CD4-positive, alpha-beta T cell treated with Interleukin-15 for 1 hour (primary cell): ENCODE measurements around the gene HAUS6.
"Not testable (repeated sequence)": the region's sequence is repeated elsewhere in the genome, so short reads cannot be mapped to it uniquely, and the experiment has no call there.

Source experiments
- DNase-seq: peaks from one replicate; pipeline ENCODE4 v3.0.0-alpha.2; 2020

The HAUS6 gene

DNA sequence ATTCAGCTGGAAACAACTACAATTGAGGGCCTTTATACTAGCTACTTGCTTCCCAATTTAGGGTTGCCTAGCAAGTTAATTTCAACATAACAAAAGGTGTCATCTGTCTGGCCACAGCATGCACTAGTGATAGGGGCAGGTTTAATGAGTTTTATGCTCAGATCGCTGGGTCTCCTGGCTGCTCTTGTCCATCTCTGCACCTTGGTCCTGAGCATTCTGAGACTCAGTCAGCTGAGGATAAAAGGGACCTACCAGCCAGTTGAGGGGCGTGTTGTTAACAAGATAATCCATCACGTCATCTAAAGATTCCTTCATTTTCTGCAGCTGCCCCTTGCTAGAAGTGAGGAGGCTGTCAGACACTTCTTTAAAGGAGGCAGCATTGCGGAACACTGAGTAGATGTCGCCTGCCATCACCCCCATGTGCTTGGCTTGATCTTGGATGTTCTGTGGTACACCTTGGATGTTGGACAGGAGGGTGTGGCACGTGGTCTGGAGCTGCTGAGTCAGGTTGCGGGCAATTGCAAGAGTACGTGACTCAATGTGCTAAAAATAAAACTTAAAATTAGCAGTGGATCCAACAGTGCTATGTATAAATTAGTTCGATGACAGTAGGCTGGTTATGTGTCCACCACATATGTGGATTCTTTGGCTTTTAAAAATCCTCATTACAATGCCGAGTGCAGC, 13.5 kb upstream of the HAUS6 start:
- DNase-seq: no peak

DNA sequence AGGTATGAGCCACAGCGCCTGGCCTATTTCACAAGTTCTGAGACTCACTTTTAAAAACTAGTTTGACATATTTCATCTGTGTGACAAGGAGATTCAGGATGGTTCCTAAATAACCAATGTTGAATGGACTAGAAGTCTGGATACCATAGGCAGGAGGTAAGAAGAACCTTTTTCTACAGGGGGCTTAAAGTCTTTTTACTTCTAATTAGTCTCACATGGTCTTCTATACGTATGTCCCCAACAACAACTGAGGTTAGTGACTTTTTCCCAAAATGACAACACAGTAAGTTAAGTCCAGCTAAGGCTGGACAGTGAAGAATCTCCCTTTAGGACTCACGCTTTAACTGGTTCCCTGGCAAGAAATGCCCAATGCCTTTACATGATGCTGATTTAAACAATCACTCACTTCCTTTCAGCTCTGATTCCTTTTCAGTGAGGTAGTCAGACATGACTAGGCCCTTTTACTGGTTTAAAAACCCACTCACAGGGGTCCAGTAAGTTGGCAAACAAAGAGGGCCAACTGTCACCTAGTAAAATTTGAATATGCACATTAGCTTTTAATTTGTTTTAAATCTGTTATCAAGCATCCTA, 12.1 kb upstream of the HAUS6 start:
- DNase-seq: no peak

DNA sequence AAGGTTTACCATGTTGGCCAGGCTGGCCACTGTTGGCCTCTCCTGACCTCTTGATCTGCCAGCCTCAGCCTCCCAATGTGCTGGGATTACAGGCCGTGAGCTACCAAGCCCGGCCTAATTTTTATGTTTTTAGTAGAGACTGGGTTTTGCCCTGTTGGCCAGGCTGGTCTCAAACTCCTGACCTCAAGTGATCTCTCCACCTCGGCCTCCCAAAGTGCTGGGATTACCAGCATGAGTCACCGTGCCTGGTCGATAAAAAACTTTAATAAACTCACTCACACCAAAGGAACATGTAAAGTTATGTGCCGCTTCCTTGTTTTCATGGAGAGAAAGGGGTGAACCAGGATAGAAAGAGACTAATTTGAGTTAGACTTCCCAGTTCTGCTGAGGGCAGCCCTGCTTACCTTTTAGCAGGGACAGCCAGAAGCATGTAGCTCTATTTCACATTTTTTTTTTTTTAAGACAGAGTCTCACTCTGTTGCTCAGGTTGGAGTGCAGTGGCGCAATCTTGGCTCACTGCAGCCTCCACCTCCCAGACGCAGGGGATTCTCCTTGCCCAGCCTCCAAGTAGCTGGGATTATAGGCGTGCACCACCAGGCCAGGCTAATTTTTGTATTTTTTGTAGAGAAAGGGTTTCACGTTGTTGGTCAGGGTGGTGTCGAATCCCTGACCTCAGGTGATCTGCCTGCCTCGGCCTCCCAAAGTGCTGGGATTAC, 11.4 kb upstream of the HAUS6 start:
- DNase-seq: no peak

DNA sequence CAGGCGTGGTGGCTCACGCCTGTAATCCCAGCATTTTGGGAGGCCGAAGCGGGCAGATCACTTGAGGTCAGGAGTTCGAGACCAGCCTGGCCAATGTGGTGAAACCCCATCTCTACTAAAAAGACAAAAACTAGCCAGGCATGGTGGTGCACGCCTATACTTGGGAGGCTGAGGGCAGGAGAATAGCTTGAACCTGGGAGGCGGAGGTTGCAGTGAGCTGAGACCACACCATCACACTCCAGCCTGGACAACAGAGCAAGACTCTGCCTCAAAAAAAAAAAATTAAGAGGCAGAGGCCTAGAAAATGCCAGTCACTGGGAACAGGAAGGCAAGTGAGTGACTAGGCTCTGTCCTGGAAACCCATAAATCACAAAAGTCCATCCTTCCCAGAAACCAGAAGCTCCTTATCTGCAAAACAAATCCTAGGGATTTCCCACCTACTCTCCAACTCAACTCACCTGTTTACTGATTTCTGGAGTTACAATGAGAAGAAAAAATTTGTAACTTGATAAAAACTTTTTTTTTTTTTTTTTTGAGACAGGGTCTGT, 10.4 kb upstream of the HAUS6 start:
- DNase-seq: not testable (repeated sequence)

DNA sequence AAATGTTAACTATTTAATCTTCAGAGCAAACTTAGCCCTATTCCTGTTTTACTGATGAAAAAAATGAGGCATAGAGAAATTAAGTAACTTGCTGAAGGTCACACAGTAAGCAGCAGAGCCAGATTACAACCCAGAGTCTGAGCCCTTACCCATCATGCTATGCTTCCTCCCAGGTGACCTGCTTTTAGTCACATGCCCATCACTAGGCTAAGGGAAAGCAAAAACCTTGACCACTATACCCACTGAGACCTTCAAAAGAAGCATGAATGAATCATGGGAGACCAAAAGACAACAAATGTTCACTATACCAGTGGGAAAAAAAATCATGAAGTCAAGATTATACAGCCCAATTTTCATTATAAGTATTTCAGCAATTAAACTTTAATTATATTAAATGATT, 5.3 kb upstream of the HAUS6 start:
- DNase-seq: no peak

DNA sequence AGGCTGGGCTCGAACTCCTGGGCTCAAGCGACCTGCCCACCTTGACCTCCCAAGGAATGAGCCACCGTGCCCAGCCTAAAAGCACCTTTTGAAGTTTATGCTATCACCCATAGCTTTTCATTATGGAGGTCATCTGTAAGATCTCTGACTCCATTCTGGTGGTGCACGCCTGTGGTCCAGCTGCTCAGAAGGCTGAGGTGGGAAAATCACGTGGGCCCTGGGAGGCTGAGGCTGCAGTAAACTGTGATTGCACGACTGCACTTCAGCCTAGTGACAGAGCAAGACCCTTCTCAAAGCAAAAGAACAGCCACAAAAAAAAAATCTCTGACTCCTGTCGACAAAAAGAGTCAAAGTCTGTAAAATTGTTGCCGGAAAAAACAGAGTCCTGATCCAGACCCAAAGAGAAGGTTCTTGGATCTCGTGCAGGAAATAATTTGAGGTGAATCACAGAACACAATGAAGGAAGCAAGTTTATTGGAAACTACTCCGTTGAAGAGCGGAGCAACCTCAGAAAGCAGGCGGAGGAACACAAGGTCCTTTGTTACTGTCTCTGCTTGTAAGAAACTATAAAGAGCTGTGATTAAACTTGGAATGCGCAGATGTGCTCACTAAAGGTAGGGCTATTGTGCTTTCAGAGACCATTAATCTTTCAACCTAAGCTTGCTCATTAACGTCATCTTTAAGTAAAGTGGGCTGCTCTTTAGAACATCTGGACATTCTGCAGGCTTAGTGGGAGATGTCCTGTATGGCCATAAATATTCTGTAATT, 2.0 kb upstream of the HAUS6 start:
- no peak for DNase-seq

DNA sequence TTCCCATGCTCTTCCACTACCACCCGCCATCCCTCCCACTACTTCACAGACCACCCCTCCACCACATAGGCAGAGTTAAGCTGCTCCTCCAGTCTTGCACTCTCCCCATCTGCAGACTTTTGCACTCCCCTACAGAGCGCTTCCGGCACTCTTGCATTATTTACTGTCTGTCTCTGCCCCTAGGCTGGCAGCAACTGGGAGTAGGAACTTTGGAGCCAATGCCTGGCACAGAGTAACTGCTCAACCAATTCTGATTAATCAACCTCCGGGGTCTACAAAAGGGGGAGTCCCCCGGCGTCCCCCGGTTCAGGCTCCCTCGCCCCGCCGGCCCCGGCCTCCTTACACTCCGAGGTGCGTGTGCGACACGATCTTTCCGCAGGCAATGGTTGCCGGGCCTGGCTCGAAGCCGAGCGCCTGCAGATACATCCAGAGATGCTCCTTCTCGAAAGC, 498 bp downstream of the HAUS6 start:
- no peak for DNase-seq

DNA sequence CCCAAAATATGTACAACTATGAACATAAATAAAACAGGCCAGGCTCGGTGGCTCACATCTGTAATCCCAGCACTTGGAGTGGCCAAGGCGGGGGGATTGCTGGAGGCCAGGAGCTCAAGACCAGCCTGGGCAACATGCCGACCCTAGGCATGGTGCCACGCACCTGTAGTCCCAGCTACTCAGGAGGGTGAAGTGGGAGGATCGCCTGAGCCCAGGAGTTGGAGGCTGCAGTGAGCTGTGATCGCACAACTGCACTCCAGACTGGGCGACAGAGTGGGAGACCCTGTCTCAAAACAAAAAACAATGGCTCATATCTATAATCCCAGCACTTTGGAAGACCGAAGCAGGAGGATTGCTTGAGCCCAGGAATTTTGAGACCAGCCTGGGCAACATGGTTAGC, 1.5 kb downstream of the HAUS6 start:
- no peak for DNase-seq

DNA sequence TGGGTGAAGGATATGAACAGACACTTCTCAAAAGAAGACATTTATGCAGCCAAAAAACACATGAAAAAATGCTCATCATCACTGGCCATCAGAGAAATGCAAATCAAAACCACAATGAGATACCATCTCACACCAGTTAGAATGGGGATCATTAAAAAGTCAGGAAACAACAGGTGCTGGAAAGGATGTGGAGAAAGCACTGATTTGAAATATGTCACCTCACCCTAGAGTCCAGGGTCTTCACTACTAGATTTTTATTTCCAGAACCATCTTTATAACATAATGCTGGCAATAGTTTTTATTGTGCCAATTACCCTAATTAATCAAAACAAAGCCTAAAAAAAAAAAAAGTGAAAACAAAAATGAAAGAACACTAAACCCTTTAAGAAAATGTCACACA, 5.3 kb downstream of the HAUS6 start:
- not testable (repeated sequence) for DNase-seq

DNA sequence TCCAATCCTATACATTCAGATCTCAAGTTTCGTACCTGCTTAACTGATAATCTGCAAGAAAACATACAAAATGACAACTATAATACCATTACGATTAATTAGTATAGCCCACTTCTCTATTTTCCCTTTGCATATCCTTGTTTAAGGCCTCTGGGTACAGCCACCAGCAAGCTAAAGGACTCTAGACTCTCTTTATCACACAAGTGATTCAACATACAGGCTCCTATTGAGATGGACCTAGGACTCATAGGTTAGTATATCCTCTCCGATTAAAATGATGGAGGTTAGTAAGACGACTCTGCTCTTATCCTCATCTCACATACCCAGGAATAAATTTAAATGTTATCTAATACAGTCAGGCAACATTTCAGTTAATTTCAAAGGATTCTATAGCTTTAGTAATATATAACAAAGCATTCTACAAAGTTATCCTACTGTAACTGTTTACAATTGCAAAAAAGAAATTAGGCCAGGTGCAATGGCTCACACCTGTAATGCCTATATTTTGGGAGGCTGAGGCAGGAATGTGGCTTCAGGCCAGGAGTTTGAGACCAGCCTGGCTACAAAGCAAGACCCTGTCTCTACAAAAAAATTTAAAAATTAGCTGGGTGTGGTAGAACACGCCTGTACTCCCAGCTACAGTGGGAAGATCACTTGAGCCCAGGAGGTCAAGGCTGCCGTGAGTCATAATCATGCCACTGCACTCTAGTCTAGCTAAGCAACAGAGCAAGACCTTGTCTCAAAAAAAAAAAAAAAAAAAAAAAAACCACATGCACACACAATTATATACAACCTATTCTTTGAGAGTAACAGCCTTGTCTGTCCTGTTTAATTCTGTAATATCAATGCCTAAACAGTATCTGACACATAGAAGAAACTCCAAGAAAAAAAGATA, 15.4 kb downstream of the HAUS6 start:
- DNase-seq: no peak

DNA sequence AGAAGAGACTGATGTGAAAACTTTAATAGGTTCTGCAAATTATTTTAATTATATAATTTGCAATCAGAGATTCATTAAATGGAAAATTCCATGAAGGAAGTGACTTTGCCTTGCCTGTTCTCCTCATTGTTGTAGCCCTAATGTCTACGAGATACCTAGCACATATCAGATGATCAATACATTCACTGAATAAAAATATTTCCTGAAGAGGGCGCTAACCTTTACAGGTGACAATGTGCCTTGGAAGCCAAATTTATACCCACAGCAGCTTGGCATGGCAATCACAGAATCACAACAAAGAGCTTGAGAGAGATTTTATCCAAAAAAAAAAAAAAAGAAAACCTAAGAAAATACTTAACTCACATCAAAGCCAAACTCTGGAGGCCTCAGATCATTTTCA, 17.4 kb downstream of the HAUS6 start:
- no peak for DNase-seq

DNA sequence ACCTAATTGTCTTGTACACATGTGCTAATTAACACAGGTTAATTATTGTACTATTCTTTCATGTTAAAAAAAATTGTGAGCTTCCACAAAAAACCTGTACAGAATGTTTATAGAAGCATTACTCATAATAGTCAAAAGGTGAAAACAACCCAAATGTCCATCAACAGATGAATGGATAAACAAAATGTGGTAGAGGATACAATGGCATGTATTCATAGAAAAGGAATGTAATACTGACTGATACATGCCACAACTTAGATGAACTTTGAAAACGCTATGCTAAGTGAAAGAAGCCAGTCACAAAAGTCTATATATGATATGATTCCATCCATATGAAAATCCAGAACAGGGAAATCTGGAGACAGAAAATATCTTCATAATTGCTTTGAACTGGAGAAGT, 27.9 kb downstream of the HAUS6 start:
- DNase-seq: no peak

DNA sequence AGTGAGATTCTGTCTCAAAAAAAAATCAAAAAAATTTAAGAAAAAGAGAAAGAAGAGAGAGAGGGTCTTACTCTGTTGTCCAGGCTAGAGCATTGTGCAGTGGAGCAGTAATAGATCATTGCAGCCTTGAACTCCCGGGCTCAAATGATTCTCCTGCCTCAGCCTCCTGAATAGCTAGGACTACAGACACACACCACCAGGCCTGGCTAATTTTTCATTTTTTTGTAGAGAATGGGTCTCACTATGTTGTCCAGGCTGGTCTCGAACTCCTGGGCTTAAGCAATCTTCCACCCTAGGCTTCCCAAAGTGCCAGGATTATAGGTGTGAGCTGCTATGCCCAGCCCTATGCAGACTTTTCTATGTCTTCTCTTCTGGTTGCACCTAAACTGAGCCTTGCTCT, 28.5 kb downstream of the HAUS6 start:
- DNase-seq: no peak

DNA sequence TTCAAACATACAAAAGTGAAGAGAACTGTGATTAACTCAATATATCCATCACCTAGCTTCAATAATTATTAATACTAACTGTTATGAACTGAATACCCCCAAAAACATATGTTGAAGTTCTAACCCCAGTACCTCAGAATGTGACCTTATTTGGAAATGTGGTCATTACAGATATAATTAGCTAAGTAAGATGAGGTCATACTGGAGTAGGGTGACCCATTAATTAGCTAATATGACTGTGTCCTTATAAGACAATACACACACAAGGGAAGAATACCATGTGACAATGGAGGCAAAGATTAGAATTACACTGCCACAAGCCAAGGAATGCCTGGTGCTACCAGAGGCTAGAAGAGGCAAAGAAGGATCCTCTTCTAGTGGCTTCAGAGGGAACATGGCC, 45.7 kb downstream of the HAUS6 start:
- no peak for DNase-seq

DNA sequence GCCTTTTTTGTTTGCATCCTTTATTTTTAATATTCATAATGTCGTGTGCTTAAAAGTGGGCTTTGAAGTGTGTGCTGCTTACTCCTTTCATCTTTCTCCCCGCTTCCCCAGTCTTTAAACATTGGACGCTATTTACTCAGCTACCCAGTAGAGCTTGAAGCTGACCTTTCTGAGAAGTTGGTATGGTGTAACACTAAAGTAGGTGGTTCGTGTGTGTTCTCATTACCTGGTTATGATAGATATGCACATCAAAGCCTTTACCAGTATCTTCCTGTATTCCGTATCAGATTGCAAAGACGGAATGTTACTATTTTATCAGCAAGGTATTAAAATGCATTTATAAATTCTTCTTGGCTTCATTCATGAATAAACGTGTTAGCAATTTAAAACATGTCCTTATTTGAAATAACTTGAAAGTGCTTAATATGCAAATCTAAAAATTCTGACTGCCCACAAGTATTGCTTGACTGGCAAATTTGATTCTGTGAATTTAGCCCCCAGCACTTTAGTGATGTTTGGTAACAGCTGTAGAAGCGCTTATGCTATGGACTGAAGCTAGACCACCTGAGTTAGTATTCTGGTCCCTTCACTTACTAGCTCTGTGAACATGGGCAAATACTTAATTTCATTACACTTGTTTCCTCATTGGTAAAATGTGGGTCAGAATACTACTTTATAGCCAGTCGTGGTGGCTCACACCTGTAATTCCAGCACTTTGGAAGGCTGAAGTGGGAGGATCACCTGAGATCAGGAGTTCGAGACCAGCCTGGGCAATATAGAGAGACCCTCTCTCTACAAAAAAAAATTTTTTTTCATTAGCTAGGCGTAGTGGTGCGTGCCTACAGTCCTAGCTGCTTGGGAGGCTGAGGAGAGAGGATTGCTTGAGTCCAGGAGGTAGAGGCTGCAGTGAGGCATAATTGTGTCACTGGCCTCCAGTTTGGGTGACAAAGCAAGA, 51.8 kb downstream of the HAUS6 start:
- DNase-seq: no peak

DNA sequence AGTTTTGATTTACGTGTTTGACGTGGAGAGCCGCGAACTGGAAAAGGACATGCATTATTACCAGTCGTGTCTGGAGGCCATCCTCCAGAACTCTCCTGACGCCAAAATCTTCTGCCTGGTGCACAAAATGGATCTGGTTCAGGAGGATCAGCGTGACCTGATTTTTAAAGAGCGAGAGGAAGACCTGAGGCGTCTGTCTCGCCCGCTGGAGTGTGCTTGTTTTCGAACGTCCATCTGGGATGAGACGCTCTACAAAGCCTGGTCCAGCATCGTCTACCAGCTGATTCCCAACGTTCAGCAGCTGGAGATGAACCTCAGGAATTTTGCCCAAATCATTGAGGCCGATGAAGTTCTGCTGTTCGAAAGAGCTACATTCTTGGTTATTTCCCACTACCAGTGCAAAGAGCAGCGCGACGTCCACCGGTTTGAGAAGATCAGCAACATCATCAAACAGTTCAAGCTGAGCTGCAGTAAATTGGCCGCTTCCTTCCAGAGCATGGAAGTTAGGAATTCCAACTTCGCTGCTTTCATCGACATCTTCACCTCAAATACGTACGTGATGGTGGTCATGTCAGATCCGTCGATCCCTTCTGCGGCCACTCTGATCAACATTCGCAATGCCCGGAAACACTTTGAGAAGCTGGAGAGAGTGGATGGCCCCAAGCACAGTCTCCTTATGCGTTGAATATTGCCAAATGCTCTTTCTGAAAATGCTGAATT, 52.6 kb downstream of the HAUS6 start:
- no peak for DNase-seq

DNA sequence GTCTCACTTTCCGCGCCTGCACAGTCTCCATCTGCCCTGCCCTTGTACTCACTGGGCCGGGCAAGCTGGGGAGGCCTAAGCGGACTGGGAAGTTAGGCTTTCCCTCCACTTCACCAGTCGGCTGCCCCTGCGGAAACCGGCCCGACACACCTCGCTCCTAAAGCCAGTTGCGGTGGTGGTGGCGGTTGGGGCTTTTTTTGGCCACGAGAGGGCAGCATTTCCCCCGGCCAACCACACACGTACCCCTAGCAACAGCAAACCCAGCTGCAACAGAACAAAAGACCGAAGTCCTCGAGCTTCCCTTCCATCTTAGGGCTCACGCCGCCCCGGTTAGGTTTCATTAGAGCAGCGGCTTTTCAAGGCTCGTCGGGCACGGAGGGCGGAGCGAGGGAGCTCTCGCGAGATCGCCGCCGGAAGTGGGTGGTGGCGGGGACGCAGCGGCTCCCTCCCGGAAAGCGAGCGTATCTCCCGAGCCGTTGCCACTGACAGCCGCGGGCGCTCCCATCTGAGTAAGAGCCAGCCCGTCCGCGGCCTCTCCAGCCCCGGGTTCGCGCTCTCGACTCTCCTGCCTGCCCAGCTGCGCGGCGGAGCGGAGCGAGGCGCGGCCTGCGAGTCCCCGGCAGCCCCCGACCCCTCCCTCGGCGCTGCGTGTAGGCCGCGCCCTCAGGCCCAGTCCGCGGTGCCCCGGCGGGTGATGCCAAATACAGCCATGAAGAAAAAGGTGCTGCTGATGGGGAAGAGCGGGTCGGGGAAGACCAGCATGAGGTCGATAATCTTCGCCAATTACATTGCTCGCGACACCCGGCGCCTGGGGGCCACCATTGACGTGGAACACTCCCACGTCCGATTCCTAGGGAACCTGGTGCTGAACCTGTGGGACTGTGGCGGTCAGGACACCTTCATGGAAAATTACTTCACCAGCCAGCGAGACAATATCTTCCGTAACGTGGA, 53.5 kb downstream of the HAUS6 start, which contains the start of gene RRAGA:
RRAGA (plus strand) TSS at position 462 of the 951 bp plus-strand sequence; CDS start at position 695, 233 bp downstream.
- DNase-seq: peak; percentile 94

DNA sequence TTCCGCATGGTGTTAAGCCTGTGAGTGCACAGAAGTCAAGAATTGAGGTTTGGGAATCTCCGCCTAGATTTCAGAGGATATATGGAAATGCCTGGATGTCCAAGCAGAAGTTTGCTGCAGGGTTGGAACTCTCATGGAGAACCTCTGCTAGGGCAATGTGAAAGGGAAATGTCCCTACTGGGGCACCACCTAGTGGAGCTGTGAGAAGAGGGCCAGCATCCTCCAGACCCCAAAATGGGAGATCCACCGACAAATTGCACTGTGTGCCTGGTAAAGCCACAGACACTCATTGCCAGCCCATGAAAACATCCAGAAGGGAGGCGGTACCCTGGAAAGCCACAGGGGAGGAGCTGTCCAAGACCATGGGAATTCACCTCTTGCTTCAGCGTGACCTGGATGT, 66.1 kb downstream of the HAUS6 start:
- DNase-seq: no peak

DNA sequence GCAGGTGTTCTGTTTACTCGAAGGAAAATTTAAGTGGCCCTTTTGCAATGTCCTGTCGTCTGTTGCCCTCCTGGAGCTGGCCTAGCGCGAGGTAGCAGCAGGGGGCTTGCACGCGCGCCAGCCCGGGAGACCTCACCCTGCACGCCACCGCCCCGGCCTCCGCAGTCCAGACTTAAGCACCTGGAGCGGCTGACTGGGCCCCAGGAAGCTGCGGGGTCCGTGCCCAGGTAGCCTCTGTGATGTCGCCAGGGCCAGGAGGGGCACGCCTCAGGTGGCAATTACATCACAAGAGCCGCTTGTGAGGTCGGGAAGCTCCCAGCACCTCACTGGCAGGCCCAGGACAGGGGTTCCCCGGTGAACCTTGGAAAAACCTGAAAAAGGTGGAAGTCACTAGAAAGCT, 69.7 kb downstream of the HAUS6 start, which contains the start of gene SAXO1:
SAXO1 (minus strand) TSS at position 195 of the 400 bp plus-strand sequence. CDS start 301 bp downstream, outside the sequence.
- no peak for DNase-seq
